Panc1 (cell line): Measurements from ENCODE around the gene NYAP1. TPM values are rescaled to one million over a fixed set of nuclear protein-coding genes. Genes with fewer than 3 reads are reported as not detected.
"Not testable (repeated sequence)": the region's sequence is repeated elsewhere in the genome, so short reads cannot be mapped to it uniquely, and the experiment has no call there.

Experiments
- ATAC-seq: fragments of 200-7000 bp; cut with Tn5 transposase; 2 replicates; pipeline ENCODE4 v1.9.1; 2020; ENCODE audit warnings: mild to moderate bottlenecking, moderate library complexity
- BruUV-seq: library from RNA; stranded (reverse); fragments of 400-500 nt; replicated peaks from 2 replicates; lab custom pipeline; 2021; lab: Mats Ljungman, UMichigan
- CTCF ChIA-PET: fragments of 300-600 bp; sonication (Branson Sonifier 250); formaldehyde crosslinking; loops from one replicate; lab custom pipeline; 2022; ENCODE audit warnings: antibody characterized with exemption; lab: Charles Lee
- POLR2A ChIA-PET: fragments of 300-600 bp; sonication (Branson Sonifier 250); formaldehyde crosslinking; loops from one replicate; lab custom pipeline; 2022; ENCODE audit warnings: antibody characterized with exemption; lab: Charles Lee
- DNase-seq: peaks from one replicate; pipeline ENCODE4 v3.0.0-alpha.2; 2010; ENCODE audit warnings: low read depth, low spot score
- H3K27ac ChIP-seq: 2 replicates; pipeline ENCODE4 v1.5.1; 2011; ENCODE audit warnings: mild to moderate bottlenecking, low read length, inconsistent platforms
- H3K27me3 ChIP-seq: fragments of 200-500 bp; sonication (Bioruptor generic); 2 replicates; pipeline ENCODE4 v1.6.0; 2014; ENCODE audit warnings: low read length, inconsistent platforms; ENCODE audit not compliant: control insufficient read depth, insufficient read depth
- H3K36me3 ChIP-seq: fragments of 200-500 bp; sonication (Bioruptor generic); 2 replicates; pipeline ENCODE4 v1.5.1; 2014; ENCODE audit warnings: inconsistent platforms, mild to moderate bottlenecking, low read length, moderate library complexity; ENCODE audit not compliant: control insufficient read depth, insufficient read depth
- H3K4me1 ChIP-seq: 2 replicates; pipeline ENCODE4 v1.5.1; 2011; ENCODE audit warnings: inconsistent platforms, mild to moderate bottlenecking, low read length, moderate library complexity; ENCODE audit not compliant: control insufficient read depth, insufficient read depth
- H3K4me3 ChIP-seq, 2 experiments: 2 replicates each; pipeline ENCODE4 v1.5.1; 2011 to 2012; ENCODE audit warnings: low read depth in 2 of 2, low read length in 2 of 2, mild to moderate bottlenecking in 2 of 2, inconsistent platforms in 1 of 2, moderate library complexity in 1 of 2
- H3K9me3 ChIP-seq: fragments of 200-500 bp; sonication (Bioruptor generic); 2 replicates; pipeline ENCODE4 v1.5.1; 2014; ENCODE audit warnings: low read depth, mild to moderate bottlenecking, inconsistent platforms, low read length, moderate library complexity; ENCODE audit not compliant: control insufficient read depth, insufficient read depth
- CTCF ChIP-seq: fragments of 450-650 bp; IDR thresholded peaks from 2 replicates; pipeline ENCODE4 v1.5.1; 2017; ENCODE audit warnings: mild to moderate bottlenecking
- POLR2AphosphoS5 ChIP-seq: IDR thresholded peaks from 2 replicates; pipeline ENCODE4 v1.6.1; 2012; ENCODE audit warnings: mild to moderate bottlenecking, low read depth, low read length, moderate library complexity
- REST ChIP-seq, 2 experiments: IDR thresholded peaks; 2 replicates each; pipeline ENCODE4 v1.6.1; 2011 to 2012; ENCODE audit warnings: low read depth in 2 of 2, control low read depth in 1 of 2, low read length in 1 of 2, mild to moderate bottlenecking in 1 of 2, moderate library complexity in 1 of 2; ENCODE audit not compliant: insufficient read depth in 1 of 2
- SIN3A ChIP-seq: IDR thresholded peaks from 2 replicates; pipeline ENCODE4 v1.6.1; 2012; ENCODE audit warnings: low read depth, mild to moderate bottlenecking, low read length, moderate library complexity, borderline replicate concordance; ENCODE audit not compliant: insufficient read depth
- TCF7L2 ChIP-seq: IDR thresholded peaks from 2 replicates; pipeline ENCODE4 v1.6.1; 2011; ENCODE audit warnings: mild to moderate bottlenecking, low read depth, low read length, inconsistent platforms
- in situ Hi-C: cut with HindIII; loops from 2 replicates; pipeline ENCODE4 v1.10.0; 2016; ENCODE audit warnings: low sequenced_read_pairs, low pct_unique_long_range_greater_than_20kb
- intact Hi-C: fragments of 100-400 bp; cut with micrococcal nuclease; formaldehyde crosslinking; loops from one replicate; pipeline ENCODE4 v1.10.0; 2022; ENCODE audit not compliant: unreplicated experiment
- total RNA-seq: library from RNA; stranded (reverse); gene quantifications from one replicate; pipeline ENCODE4 v1.2.1, GENCODE V29; 2021; ENCODE audit not compliant: unreplicated experiment

The NYAP1 gene
- total RNA-seq, 1 experiment from 2014 or later = 4.0 TPM

GRCh38 chr7:100438172-100438571 lies 45.6 kb upstream of the NYAP1 start:
- intact Hi-C loops (no loop called here), in situ Hi-C loops (no loop called here)
- H3K27ac ChIP-seq = no peak overlapping the region
- H3K4me3 ChIP-seq = no peak overlapping the region
- no peak for DNase-seq
- H3K4me1 ChIP-seq = peaks cover 18% of the 10 kb centered on the region
- no peaks in the 10 kb centered on the region for H3K36me3 ChIP-seq
- ATAC-seq = no peak
- TF ChIP-seq TCF7L2 (no peak), POLR2AphosphoS5 (no peak), SIN3A (no peak), CTCF (no peak), REST (IDR thresholded peaks at IDR 0.05; ENCODE audit: insufficient read depth in 1 of 2, low read depth in 2 of 2, low read length in 1 of 2) (no peak)
- no peaks in the 10 kb centered on the region for H3K9me3 ChIP-seq
- ChIA-PET POLR2A (interaction anchor here (0.6 kb wide), 2 partner anchors 56 to 122 kb away, joined by 8 to 12 read pairs; no protein-coding TSS in a partner anchor), CTCF (interaction anchor here (0.6 kb wide), 1 partner anchor 31 kb away, joined by 11 read pairs; no protein-coding TSS in a partner anchor)
- BruUV-seq = no TSS peak
- no peaks in the 10 kb centered on the region for H3K27me3 ChIP-seq

- POLR2A ChIA-PET = interaction anchor here (0.6 kb wide), 2 partner anchors 57 to 121 kb away, joined by 8 to 12 read pairs; no protein-coding TSS in a partner anchor
- ATAC-seq, H3K36me3 ChIP-seq, CTCF ChIA-PET, BruUV-seq, intact Hi-C loops, H3K27me3 ChIP-seq, in situ Hi-C loops, H3K9me3 ChIP-seq, H3K27ac ChIP-seq, H3K4me3 ChIP-seq, DNase-seq: not testable (repeated sequence)
- peaks cover 13% of the 10 kb centered on the region for H3K4me1 ChIP-seq
Observed at GRCh38 chr7:100438731-100439130, 45.0 kb upstream of the NYAP1 start.

GRCh38 chr7:100439244-100439643 lies 44.5 kb upstream of the NYAP1 start:
- H3K9me3 ChIP-seq, H3K27ac ChIP-seq, intact Hi-C loops, BruUV-seq, POLR2A ChIA-PET, DNase-seq, H3K4me1 ChIP-seq, H3K4me3 ChIP-seq, in situ Hi-C loops, ATAC-seq, CTCF ChIA-PET, H3K36me3 ChIP-seq, H3K27me3 ChIP-seq: not testable (repeated sequence)
